K562 (cell line): ENCODE results near the gene TIMP4. TPM values are rescaled to one million over a fixed set of nuclear protein-coding genes. Genes with fewer than 3 reads are reported as not detected.

ENCODE experiments used
- BRCA1 ChIP-seq, 2 experiments: fragments of 450-650 bp in 1 of 2; sonication (generic) in 1 of 2; formaldehyde crosslinking in 1 of 2; IDR thresholded peaks; 2 replicates each; pipeline versions ENCODE4 v1.5.0 to v1.6.1; 2017 to 2020; ENCODE audit warnings: mild to moderate bottlenecking in 1 of 2, missing genetic modification reagents in 1 of 2
- E2F5 ChIP-seq: sonication (generic); formaldehyde crosslinking; IDR thresholded peaks from 2 replicates; pipeline ENCODE4 v1.8.0; 2022; ENCODE audit warnings: mild to moderate bottlenecking, missing genetic modification reagents
- EHMT2 ChIP-seq: fragments of 450-650 bp; IDR thresholded peaks from 2 replicates; pipeline ENCODE4 v1.6.1; 2018; ENCODE audit warnings: antibody characterized with exemption
- HBP1 ChIP-seq: fragments of 450-650 bp; formaldehyde crosslinking; IDR thresholded peaks from 2 replicates; pipeline ENCODE4 v1.4.0; 2022; ENCODE audit warnings: missing genetic modification characterization
- LARP7 ChIP-seq: fragments of 450-650 bp; IDR thresholded peaks from 2 replicates; pipeline ENCODE4 v1.6.1; 2016
- PML ChIP-seq: IDR thresholded peaks from 2 replicates; pipeline ENCODE4 v1.6.1; 2012; ENCODE audit warnings: low read length, inconsistent platforms
- POU5F1 ChIP-seq: fragments of 150-350 bp; IDR thresholded peaks from 2 replicates; pipeline ENCODE4 v1.6.1; 2014; ENCODE audit warnings: borderline replicate concordance, low read length, low read depth, mild to moderate bottlenecking; ENCODE audit not compliant: partially characterized antibody
- TEAD1 ChIP-seq, 2 experiments: fragments of 450-650 bp in 1 of 2; sonication (generic) in 1 of 2; formaldehyde crosslinking; IDR thresholded peaks; 2 replicates each; pipeline versions ENCODE4 v1.4.0 to v1.8.0; 2020 to 2022; ENCODE audit warnings: mild to moderate bottlenecking in 2 of 2, missing genetic modification reagents in 1 of 2
- WHSC1 ChIP-seq: IDR thresholded peaks from one replicate; pipeline ENCODE4 v1.6.1; 2012; ENCODE audit warnings: low read length, control low read depth, inconsistent platforms
- ZBTB33 ChIP-seq: sonication (generic); formaldehyde crosslinking; IDR thresholded peaks from 2 replicates; pipeline ENCODE4 v1.8.1; 2023; ENCODE audit warnings: mild to moderate bottlenecking, missing genetic modification reagents
- ZNF134 ChIP-seq: fragments of 250-450 bp; sonication (Bioruptor Pico); conservative IDR thresholded peaks from 2 replicates; pipeline ENCODE4 v1.4.0; 2020
- ZNF407 ChIP-seq: fragments of 450-650 bp; IDR thresholded peaks from 2 replicates; pipeline ENCODE4 v1.6.1; 2016; ENCODE audit warnings: low read depth
- ZNF551 ChIP-seq: fragments of 250-450 bp; sonication (Bioruptor Pico); IDR thresholded peaks from 2 replicates; pipeline ENCODE4 v1.5.0; 2021; ENCODE audit warnings: mild to moderate bottlenecking, moderate library complexity
- ZNF707 ChIP-seq: fragments of 250-450 bp; sonication (Bioruptor Pico); conservative IDR thresholded peaks from 2 replicates; pipeline ENCODE4 v1.8.0; 2022; ENCODE audit warnings: inconsistent platforms, mild to moderate bottlenecking, moderate library complexity
- ZNF830 ChIP-seq: fragments of 250-450 bp; sonication (Bioruptor Pico); IDR thresholded peaks from 2 replicates; pipeline ENCODE4 v1.5.0; 2021; ENCODE audit warnings: mild to moderate bottlenecking
- polyA plus RNA-seq, 8 experiments: library from polyadenylated mRNA; depleted of rRNA in 4 of 8; stranded (reverse) in 5 of 8; unstranded in 3 of 8; fragments of >200 nt; fragmentation: Nextera tagmentation in 2 of 8; fragmentation: Illumina TruSeq in 1 of 8; extraction: Ambion mirVana in 2 of 8; extraction: Trizol in 1 of 8; gene quantifications; 2 replicates each; pipeline versions ENCODE4 v1.2.1 to v1.2.3, GENCODE V29; 2011 to 2014; ENCODE audit warnings: inconsistent platforms in 1 of 8, missing spikeins in 1 of 8
- total RNA-seq, 7 experiments: library from RNA; depleted of rRNA in 6 of 7; stranded (reverse); fragments of >200 nt in 6 of 7; fragmentation: Illumina TruSeq in 2 of 7; extraction: Trizol in 2 of 7; gene quantifications; 2 replicates each; pipeline versions ENCODE4 v1.2.1 to v1.2.3, GENCODE V29; 2011 to 2021; ENCODE audit warnings: low replicate concordance in 1 of 7

Gene TIMP4
- total and polyA plus RNA-seq, 9 of the 15 experiments (the other 6 are each of a cell fraction or from before 2014, with no cell fraction given): 0.03 to 0.07 TPM; not detected in 7

GRCh38 chr3:12187448-12188327, 29.0 kb upstream of the TIMP4 start (continued):
- TF ChIP-seq ZNF407 (no peak), ZNF830 (CRISPR knock-in tag) (0 out of 2 replicates have a peak, but pooled peaks have one; percentile 37), POU5F1 (no peak), LARP7 (no peak), HBP1 (CRISPR knock-in tag) (0 out of 2 replicates have a peak, but pooled peaks have one; percentile 45), EHMT2 (no peak), ZBTB33 (CRISPR knock-in tag) (no peak), WHSC1 (no peak), BRCA1 (IDR thresholded peaks at IDR 0.05) (no peak), BRCA1 (CRISPR knock-in tag; IDR thresholded peaks at IDR 0.05) (no peak), ZNF551 (CRISPR knock-in tag) (no peak), TEAD1 (CRISPR knock-in tag; IDR thresholded peaks at IDR 0.05) (no peak), ZNF707 (CRISPR knock-in tag) (no peak), PML (no peak), ZNF134 (CRISPR knock-in tag) (no peak), E2F5 (CRISPR knock-in tag) (no peak)
